Gastroesophageal sphincter (tissue), 4 donors: ENCODE data around the gene ANKH. TPM values are rescaled to one million over a fixed set of nuclear protein-coding genes. Genes with fewer than 3 reads are reported as not detected.

Experiments
- ATAC-seq: fragments of 150-250 bp; one replicate; pipeline ENCODE4 v1.9.1; 2016; ENCODE audit warnings: mild to moderate bottlenecking, moderate library complexity
- H3K27ac ChIP-seq, 4 donors: fragments of 200-600 bp; sonication (generic) in 3 of 4; 1 replicate in 3 of 4; 2 replicates in 1 of 4; pipeline ENCODE4 v1.5.1; 2016 to 2019
- H3K27me3 ChIP-seq: fragments of 200-600 bp; sonication (generic); one replicate; pipeline ENCODE4 v1.5.1; 2019
- H3K36me3 ChIP-seq, 2 donors: fragments of 200-600 bp; sonication (generic); one replicate each; pipeline ENCODE4 v1.5.1; 2019; ENCODE audit warnings: control low read depth in 1 of 2
- H3K4me1 ChIP-seq, 3 donors: fragments of 200-600 bp; sonication (generic); 1 replicate in 2 of 3; 2 replicates in 1 of 3; pipeline ENCODE4 v1.5.1; 2016 to 2019; ENCODE audit warnings: control low read depth in 2 of 3
- H3K4me3 ChIP-seq, 2 donors: fragments of 200-600 bp; sonication (generic); one replicate each; pipeline ENCODE4 v1.5.1; 2019; ENCODE audit warnings: mild to moderate bottlenecking in 1 of 2, moderate library complexity in 1 of 2
- H3K9me3 ChIP-seq, 3 donors: fragments of 200-600 bp; sonication (generic); one replicate each; pipeline ENCODE4 v1.5.1; 2017 to 2019; ENCODE audit warnings: control low read depth in 2 of 3
- CTCF ChIP-seq, 4 experiments: fragments of 200-600 bp in 2 of 4; fragments of 450-650 bp in 2 of 4; sonication (generic) in 1 of 4; IDR thresholded peaks; one replicate each; pipeline ENCODE4 v1.5.1; 2017 to 2019; ENCODE audit warnings: antibody characterized with exemption in 4 of 4, mild to moderate bottlenecking in 2 of 4, moderate library complexity in 2 of 4
- EP300 ChIP-seq: sonication (generic); formaldehyde crosslinking; IDR thresholded peaks from one replicate; pipeline ENCODE4 v1.6.1; 2017; ENCODE audit warnings: antibody characterized with exemption, mild to moderate bottlenecking
- POLR2A ChIP-seq, 2 donors: fragments of 450-650 bp; IDR thresholded peaks; one replicate each; pipeline ENCODE4 v1.6.1; 2017; ENCODE audit warnings: antibody characterized with exemption in 2 of 2, mild to moderate bottlenecking in 2 of 2, moderate library complexity in 1 of 2
- POLR2AphosphoS5 ChIP-seq: sonication (generic); formaldehyde crosslinking; IDR thresholded peaks from one replicate; pipeline ENCODE4 v1.6.1; 2017; ENCODE audit warnings: antibody characterized with exemption
- WGBS, 2 donors: methylation state at CpG; one replicate each; pipeline ENCODE4 v1.1.5; 2018; ENCODE audit warnings: low coverage in 1 of 2; 5-methylcytosine and 5-hydroxymethylcytosine counted together
- total RNA-seq, 4 donors: library from RNA; depleted of rRNA; stranded (reverse); fragments of >200 nt; gene quantifications; one replicate each; pipeline ENCODE4 v1.1.0, GENCODE V29; 2016

ANKH gene
- total RNA-seq, 4 donors from 2014 or later, result 30.0 to 45.2 (median 36.0) TPM

DNA sequence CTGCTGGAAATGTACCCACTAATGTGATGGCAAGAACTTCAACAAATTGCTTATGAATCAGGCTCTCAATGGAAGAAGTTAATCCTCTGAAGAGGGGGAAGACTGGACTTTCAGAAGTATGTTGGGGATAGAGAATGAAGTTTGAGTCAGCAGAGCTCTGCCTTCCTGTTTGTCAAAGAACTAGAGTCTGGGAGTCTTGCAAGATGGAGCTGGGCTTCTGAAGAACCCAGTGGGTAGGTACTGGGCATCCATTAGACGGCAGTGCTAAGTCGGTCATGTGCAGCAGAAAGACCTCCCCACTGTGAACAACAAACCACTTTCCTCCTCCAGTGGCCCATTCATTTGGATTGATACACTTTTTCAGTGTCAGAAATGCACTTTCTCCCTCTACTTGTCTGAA, 172.4 kb downstream of the ANKH start:
- no peaks in the 10 kb centered on the region for H3K9me3 ChIP-seq
- H3K27ac ChIP-seq, result no peak overlapping the region
- no peak for ATAC-seq
- 83 to 100% methylated on average over 2 of the region's 2 CpGs for WGBS, 2 donors
- peaks cover 0 to 53% of the 10 kb centered on the region in 2 donors for H3K36me3 ChIP-seq
- TF ChIP-seq POLR2A (IDR thresholded peaks at IDR 0.05) (no peak), EP300 (no peak), POLR2AphosphoS5 (no peak), CTCF (IDR thresholded peaks at IDR 0.05) (no peak)
- peaks cover 0 to 13% (median 0%) of the 10 kb centered on the region in 3 donors for H3K4me1 ChIP-seq
- H3K27me3 ChIP-seq, result no peaks in the 10 kb centered on the region
- no peak overlapping the region for H3K4me3 ChIP-seq

GRCh38 chr5:14698495-14698894, 173.1 kb downstream of the ANKH start:
- no peak for TF ChIP-seq EP300
- TF ChIP-seq POLR2A (IDR thresholded peaks at IDR 0.05), result no peak
- no peak for TF ChIP-seq POLR2AphosphoS5
- TF ChIP-seq CTCF (IDR thresholded peaks at IDR 0.05), result no peak
- H3K4me1 ChIP-seq, result peaks cover 0 to 13% (median 0%) of the 10 kb centered on the region in 3 donors
- WGBS, 2 donors, result 100% methylated on average over 1 of the region's 1 CpG; no CpG with 5 or more reads in 1 of the 2 donors
- H3K27ac ChIP-seq, result no peak overlapping the region
- ATAC-seq, result no peak
- H3K4me3 ChIP-seq, result no peak overlapping the region
- no peaks in the 10 kb centered on the region for H3K9me3 ChIP-seq
- no peaks in the 10 kb centered on the region for H3K27me3 ChIP-seq
- H3K36me3 ChIP-seq, result peaks cover 2 to 58% of the 10 kb centered on the region in 2 donors

DNA sequence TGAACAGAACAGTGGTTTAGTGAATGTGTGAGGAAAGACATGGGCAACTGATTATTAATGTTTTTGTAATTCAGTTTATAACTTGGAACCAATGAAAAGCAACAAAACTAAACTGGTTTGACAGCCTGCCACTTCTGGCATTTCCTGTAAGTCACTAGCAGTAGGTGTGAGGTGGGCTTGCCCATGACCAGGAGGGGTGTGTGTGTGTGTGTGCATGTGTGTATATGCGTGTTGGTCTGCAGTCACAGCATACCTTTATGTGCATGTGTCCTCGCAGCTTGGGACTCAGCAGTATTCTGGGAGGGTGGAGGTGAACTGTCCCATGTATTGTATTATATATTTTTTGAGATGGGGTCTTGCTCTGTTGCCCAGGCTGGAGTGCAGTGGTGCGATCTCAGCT, 174.7 kb downstream of the ANKH start:
- TF ChIP-seq POLR2AphosphoS5, result no peak
- no peak for TF ChIP-seq EP300
- TF ChIP-seq POLR2A (IDR thresholded peaks at IDR 0.05), result no peak
- no peak for TF ChIP-seq CTCF (IDR thresholded peaks at IDR 0.05)
- ATAC-seq, result no peak
- Histone ChIP-seq H3K4me1 (peaks cover 0 to 13% (median 0%) of the 10 kb centered on the region in 3 donors), H3K9me3 (no peaks in the 10 kb centered on the region), H3K36me3 (peaks cover 2 to 65% of the 10 kb centered on the region in 2 donors), H3K27ac (no peak overlapping the region), H3K27me3 (no peaks in the 10 kb centered on the region), H3K4me3 (no peak overlapping the region)
- 88 to 100% methylated on average over 2 of the region's 3 CpGs for WGBS, 2 donors

GRCh38 chr5:14696057-14696456, 175.5 kb downstream of the ANKH start:
- ATAC-seq, result no peak
- Histone ChIP-seq H3K4me1 (peaks cover 0 to 10% (median 0%) of the 10 kb centered on the region in 3 donors), H3K27ac (no peak overlapping the region), H3K4me3 (no peak overlapping the region), H3K27me3 (no peaks in the 10 kb centered on the region), H3K9me3 (no peaks in the 10 kb centered on the region), H3K36me3 (peaks cover 6 to 68% of the 10 kb centered on the region in 2 donors)
- 50 to 54% methylated on average over 1 of the region's 1 CpG for WGBS, 2 donors
- TF ChIP-seq POLR2AphosphoS5, result no peak
- no peak for TF ChIP-seq CTCF (IDR thresholded peaks at IDR 0.05)
- TF ChIP-seq EP300, result no peak
- no peak for TF ChIP-seq POLR2A (IDR thresholded peaks at IDR 0.05)

GRCh38 chr5:14695152-14695551, 176.4 kb downstream of the ANKH start:
- peaks cover 12 to 73% of the 10 kb centered on the region in 2 donors for H3K36me3 ChIP-seq
- H3K4me3 ChIP-seq, result no peak overlapping the region
- 67 to 82% methylated on average over 2 of the region's 2 CpGs for WGBS, 2 donors
- no peak for TF ChIP-seq CTCF (IDR thresholded peaks at IDR 0.05)
- TF ChIP-seq POLR2AphosphoS5, result no peak
- TF ChIP-seq EP300, result no peak
- TF ChIP-seq POLR2A (IDR thresholded peaks at IDR 0.05), result no peak
- H3K9me3 ChIP-seq, result peaks cover 0 to 5% (median 0%) of the 10 kb centered on the region in 3 donors
- ATAC-seq, result no peak
- peaks cover 0 to under 1% (median 0%) of the 10 kb centered on the region in 3 donors for H3K4me1 ChIP-seq
- H3K27me3 ChIP-seq, result no peaks in the 10 kb centered on the region
- no peak overlapping the region for H3K27ac ChIP-seq
